ENCODE results near the gene STH.

STH gene

DNA sequence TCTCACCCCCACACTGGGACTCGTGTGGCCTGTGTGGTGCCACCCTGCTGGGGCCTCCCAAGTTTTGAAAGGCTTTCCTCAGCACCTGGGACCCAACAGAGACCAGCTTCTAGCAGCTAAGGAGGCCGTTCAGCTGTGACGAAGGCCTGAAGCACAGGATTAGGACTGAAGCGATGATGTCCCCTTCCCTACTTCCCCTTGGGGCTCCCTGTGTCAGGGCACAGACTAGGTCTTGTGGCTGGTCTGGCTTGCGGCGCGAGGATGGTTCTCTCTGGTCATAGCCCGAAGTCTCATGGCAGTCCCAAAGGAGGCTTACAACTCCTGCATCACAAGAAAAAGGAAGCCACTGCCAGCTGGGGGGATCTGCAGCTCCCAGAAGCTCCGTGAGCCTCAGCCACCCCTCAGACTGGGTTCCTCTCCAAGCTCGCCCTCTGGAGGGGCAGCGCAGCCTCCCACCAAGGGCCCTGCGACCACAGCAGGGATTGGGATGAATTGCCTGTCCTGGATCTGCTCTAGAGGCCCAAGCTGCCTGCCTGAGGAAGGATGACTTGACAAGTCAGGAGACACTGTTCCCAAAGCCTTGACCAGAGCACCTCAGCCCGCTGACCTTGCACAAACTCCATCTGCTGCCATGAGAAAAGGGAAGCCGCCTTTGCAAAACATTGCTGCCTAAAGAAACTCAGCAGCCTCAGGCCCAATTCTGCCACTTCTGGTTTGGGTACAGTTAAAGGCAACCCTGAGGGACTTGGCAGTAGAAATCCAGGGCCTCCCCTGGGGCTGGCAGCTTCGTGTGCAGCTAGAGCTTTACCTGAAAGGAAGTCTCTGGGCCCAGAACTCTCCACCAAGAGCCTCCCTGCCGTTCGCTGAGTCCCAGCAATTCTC is 27.4 kb downstream of the STH start:
- DNase-seq (ENCODE audit: low read depth in 1 of 2, low spot score in 1 of 2): no peak

DNA sequence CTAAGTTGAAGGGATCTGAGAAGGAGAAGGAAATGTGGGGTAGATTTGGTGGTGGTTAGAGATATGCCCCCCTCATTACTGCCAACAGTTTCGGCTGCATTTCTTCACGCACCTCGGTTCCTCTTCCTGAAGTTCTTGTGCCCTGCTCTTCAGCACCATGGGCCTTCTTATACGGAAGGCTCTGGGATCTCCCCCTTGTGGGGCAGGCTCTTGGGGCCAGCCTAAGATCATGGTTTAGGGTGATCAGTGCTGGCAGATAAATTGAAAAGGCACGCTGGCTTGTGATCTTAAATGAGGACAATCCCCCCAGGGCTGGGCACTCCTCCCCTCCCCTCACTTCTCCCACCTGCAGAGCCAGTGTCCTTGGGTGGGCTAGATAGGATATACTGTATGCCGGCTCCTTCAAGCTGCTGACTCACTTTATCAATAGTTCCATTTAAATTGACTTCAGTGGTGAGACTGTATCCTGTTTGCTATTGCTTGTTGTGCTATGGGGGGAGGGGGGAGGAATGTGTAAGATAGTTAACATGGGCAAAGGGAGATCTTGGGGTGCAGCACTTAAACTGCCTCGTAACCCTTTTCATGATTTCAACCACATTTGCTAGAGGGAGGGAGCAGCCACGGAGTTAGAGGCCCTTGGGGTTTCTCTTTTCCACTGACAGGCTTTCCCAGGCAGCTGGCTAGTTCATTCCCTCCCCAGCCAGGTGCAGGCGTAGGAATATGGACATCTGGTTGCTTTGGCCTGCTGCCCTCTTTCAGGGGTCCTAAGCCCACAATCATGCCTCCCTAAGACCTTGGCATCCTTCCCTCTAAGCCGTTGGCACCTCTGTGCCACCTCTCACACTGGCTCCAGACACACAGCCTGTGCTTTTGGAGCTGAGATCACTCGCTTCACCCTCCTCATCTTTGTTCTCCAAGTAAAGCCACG is 28.3 kb downstream of the STH start:
- no peak for DNase-seq (ENCODE audit: low read depth in 1 of 2, low spot score in 1 of 2)

DNA sequence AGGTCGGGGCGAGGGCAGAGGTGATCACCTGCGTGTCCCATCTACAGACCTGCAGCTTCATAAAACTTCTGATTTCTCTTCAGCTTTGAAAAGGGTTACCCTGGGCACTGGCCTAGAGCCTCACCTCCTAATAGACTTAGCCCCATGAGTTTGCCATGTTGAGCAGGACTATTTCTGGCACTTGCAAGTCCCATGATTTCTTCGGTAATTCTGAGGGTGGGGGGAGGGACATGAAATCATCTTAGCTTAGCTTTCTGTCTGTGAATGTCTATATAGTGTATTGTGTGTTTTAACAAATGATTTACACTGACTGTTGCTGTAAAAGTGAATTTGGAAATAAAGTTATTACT is 28.9 kb downstream of the STH start:
- DNase-seq (ENCODE audit: low read depth in 1 of 2, low spot score in 1 of 2): no peak

DNA sequence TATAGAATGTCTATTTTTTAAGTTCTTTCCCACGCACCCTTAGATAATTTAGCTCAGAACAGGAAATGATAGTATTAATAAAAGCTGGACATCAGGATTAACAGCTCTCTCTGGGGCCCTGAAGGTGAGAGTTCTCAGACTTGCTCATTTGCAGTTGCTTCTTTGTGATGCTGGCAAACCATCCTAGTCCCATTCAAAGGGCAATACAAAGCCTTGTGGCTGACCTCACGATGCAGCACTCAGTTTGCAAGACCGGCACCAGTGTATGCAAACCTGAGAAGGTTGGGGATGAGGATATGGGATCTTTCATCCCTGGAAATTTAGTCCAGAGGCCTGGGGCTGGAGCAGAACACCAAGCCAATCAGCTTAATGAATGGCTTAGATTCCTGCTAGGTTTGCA is 29.3 kb downstream of the STH start:
- DNase-seq (ENCODE audit: low read depth in 1 of 2, low spot score in 1 of 2): no peak

DNA sequence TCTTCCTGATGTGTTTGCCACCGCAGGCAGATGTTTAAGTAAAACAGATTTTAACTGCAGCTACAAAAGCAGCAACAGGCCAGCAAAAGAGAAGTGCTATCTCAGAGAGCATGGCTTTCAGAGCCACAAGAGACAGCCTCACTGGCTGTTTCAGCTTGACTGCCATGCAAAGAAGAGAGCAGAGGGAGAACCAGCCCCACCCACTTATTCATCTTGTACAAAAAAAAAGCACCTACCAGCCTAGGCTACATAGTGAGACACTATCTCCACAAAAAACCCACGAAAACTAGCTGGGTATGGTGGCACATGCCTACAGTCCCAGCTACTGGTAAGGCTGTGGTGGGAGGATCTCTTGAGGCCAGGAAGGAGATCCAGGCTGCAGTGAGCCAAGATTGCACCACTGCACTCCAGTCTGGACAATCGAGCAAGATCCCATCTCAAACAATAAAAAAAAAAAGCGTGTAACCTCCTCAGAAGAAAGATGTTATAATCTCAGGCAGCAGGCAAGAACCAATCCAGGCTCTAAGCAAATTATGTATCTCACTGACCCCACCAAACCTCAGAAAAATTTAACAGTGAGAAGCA is 30.0 kb downstream of the STH start:
- DNase-seq (ENCODE audit: low read depth in 1 of 2, low spot score in 1 of 2): no peak

DNA sequence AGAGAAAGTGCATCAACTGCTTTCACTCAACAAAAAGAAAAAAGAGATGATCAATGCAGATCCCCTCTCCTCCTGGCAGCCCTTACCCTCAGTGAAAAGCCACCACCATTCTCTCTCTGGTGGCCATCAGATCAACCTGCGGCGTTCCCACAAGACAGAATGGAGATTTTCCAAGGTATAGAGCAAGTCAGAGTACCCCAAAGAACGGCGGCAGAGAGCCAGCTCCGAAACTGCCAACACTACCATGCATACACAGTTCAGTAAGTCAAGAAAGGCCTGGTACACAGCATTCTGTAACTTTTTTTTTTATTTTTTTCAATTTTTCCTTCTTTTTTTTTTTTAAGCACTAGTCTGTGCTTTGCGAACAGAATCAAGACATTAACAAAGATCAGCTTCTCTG is 30.6 kb downstream of the STH start:
- no peak for DNase-seq (ENCODE audit: low read depth in 1 of 2, low spot score in 1 of 2)

DNA sequence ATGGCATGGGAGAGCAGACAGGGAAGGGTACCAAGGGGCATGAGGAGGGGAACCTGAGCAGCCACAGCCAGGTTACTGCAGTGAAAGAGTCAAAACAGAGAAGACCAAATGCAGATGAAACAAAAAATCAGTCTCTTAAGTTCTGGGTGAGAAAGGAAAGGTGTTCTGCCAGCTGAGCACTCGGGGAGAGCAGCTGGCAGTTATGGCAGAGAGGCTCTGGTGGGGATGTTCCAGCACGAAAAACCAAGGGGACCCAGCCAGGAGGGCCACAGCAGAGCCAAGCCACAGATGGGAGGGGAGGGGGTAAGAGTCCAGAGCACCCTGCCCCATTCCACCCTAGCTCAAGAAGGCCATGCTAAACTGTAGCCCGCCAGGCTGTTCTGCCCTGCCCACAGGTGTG is 31.7 kb downstream of the STH start:
- DNase-seq (ENCODE audit: low read depth in 1 of 2, low spot score in 1 of 2): no peak

DNA sequence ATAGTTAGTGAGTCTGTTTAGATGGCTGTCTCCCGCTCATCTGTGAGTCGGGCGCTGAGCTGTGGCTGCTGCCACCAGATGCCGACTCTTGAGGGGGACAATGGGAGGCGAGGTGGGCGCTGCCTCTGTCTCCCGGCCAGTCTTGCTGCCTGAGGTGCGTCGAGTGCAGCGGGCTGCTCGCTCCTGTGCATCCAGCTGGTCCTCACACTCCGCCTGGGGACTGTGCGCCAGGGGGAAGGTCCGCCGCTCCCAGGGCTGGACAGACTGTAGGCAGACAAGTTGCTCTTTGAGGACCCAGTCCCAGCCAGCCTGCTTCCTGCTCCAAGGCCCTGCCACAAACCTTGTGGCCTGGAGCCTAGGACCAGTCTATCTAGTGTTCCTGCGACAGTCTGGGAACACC is 32.4 kb downstream of the STH start:
- no peak for DNase-seq (ENCODE audit: low read depth in 1 of 2, low spot score in 1 of 2)

DNA sequence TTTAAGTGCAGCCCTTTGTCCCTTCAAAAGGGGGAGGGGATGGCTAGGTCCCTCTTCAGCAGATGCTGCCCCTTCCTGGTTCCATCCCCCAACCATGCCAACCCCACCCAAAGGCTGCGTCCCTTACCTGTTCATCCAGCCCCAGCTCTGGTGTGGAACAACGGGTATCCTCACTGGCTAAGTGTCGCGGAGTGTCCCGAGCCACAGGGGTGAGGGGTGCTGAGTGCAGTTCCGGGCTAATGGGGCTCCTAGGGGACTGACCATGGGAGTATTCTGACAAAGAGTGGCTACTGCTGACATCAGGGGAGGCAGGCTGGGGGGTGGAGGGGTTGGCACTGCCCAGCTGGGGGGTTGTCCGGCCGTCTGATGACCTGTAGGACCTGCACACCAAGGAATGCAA is 32.9 kb downstream of the STH start:
- no peak for DNase-seq (ENCODE audit: low read depth in 1 of 2, low spot score in 1 of 2)

DNA sequence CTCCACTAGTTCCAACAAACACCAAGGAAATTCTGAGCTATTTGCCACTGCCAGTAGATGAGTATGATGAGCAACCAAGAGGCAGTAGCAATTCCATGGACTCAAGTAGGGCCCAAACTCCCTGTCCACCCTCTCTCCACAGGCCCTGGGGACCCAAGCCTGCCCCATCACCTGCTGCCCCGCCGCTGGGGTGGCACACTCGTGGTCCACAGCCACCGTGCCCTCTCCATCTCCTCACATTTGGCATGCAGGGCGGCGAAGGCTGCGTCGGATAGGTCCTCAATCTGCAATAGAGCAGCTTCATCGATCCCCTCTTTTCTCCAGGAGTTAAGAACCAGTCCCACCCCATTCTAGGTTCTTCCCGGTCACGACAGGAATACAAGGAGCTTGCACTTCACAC is 33.9 kb downstream of the STH start:
- DNase-seq (ENCODE audit: low read depth in 1 of 2, low spot score in 1 of 2): no peak

DNA sequence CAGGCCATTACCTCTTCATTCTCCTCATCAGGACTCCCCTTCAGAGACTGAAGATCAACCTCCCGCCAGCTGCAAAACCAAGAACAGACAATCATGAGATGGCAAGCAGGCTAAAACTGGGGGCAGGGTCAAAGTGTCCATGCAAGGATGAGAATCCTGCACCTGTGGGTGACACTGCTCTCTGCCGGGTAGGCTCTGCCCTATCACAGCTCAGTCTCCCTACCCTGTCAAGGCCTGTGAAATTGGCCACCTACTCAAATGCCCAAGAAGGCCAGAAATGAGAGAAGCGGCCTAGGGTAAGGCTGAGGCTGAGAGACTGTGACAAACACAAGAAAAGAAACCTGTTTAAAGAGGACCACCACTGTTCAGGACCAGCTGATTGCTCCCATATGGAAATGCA is 34.3 kb downstream of the STH start:
- DNase-seq (ENCODE audit: low read depth in 1 of 2, low spot score in 1 of 2): no peak

DNA sequence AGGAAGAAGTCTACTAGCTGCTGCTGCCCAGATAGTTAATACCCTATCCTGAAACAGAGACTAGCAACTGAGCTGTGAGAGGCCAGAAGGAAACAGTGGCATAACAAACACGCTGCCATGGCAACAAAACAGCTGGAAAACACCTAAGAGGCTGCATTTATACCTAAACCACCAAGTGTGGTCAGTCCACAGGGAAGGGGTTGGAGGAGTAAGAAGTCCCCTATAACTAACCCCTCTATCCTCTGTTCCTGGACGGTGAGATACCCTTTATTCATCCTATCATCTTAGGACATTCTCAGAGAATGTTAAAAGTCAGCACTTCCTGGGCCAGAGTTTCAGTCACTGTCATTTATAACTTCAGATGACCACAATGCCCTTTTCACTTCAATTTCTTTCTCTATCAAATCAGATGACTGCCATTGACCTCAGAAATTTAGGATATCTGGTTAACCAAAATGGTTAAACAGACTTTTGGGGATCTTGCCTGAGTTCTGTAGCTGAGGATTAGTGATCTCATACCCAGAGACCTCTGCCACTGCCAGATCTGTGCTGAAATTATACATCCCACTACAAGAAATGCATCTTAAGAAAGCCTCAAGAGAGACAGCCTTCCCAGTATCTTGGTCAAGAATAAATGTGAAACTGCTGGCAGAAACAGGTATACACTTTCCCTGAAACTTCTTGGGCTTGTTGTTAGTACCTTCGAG is 36.2 kb downstream of the STH start:
- no peak for DNase-seq (ENCODE audit: low read depth in 1 of 2, low spot score in 1 of 2)

DNA sequence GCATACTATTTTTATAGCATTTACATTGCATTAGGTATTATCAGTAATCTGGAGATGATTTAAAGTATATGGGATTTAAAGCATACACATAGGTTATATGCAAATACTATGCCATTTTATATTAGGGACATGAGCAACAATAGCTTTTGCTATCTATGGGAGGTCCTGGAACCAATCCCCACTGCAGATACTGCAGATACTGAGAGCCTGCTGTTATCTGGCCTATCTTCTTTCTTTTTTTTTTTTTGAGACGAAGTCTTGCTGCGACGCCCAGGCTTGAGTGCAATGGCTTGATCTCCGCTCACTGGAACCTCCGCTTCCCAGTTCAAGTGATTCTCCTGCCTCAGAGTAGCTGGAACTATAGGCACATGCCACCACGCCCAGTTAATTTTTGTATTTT is 37.4 kb downstream of the STH start:
- no peak for DNase-seq (ENCODE audit: low read depth in 1 of 2, low spot score in 1 of 2)

DNA sequence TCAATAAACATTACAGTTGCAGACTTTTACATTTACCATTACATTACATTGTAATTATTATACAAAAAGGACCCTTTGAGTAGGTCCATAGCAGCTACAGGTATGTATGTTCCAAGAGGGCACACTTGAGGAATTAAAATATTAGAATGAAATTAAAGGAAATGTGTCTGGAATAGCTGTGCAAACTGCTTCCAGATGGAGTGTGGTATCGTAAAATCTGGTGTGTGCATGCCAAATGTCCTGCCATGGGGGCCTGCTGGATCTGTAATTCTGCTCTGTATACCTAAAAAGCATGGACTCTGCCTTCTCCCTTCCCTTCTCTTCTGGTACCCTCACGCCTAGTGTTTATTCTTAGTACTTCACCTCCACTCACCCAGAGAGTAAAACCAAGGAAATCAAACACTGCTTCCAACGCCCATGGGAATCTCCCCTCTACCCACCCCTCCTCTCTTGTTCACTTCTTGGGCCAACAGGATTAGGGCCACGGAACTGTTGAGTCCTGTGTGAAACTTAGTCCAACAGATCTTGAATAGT is 38.7 kb downstream of the STH start:
- DNase-seq (ENCODE audit: low read depth in 1 of 2, low spot score in 1 of 2): no peak

DNA sequence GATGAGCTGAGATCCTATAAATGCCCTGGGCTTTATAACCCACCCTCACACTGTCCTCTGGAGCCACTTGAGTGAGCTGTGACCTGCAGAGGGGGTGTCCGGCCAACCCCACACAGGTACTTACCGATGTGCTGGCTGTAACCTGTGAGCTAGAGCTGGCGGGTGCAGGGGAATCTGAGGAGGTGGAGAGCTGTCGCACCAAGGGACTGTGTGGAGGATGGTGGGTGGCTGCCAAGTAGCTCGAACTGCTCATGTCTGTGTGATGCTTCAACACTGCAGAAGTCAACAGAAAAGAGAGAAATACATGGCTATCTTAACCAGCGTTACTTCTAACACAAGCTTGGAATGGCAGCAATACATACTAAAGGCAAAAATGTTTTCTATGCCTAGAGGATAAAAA is 39.4 kb downstream of the STH start:
- no peak for DNase-seq (ENCODE audit: low read depth in 1 of 2, low spot score in 1 of 2)

DNA sequence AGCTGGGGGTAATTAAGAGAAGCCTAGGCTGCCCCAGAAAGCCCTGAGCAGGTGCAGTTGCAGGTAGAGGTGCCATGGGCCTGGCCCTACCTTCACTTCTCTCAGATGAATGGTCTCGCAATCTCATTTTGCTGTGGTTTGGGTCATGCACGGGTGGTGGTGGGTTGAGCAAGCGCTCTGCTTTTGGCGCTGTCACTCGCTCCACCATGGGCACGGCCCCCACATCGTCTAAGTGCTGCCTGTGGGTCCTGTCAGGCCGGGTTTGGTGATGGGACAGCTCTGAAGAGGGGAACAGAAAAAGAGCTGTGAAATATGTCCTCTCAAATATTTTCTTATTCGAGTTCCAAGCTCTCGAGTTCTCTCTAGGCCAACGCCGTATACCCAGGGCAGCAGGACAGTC is 39.9 kb downstream of the STH start:
- DNase-seq (ENCODE audit: low read depth in 1 of 2, low spot score in 1 of 2): no peak

DNA sequence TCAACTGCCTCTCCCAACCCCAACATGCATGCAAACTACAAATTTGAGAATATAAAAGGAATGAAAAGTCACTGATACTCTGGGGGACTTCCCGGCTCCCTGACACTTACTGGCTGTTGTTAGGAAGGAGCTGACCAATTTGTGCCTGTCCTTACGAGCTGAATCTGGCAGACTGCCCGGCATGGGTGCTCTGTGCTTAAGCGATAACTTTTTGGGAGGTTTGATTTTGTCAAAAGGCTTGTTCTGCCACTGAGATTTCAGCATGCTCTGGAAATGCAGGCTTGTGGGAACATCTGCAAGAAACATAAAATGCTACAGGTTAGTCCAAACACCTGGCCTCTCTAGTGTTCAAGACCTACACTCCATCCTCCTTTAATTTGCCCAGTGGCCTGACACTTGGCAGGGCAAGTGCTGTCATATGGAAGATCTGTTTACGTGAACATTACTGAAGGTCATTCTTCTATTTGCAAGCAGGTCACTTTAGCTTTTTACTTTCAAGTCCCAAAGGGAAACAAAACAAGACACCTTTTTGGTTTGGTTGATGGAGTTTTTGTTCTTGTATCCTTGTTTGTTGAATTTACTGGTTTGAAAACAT is 40.6 kb downstream of the STH start:
- DNase-seq (ENCODE audit: low read depth in 1 of 2, low spot score in 1 of 2): no peak

DNA sequence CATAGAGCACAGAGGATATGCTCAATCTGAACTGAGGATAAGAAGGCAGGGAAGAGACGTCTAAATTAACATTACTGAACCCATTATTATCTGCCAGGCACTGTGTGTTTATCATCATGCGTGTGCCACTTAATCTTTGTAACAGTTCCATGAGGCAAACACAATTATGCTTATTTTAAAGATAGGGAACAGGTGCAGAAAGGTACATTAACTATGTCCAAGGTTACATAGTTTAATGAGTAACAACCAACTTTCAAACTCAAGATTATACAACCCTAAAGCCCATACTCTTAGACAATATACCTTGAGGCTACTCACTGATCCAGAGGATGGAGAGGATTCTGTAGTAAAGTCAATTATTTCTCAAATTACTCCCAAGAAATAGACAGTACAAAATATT is 43.2 kb downstream of the STH start:
- no peak for DNase-seq (ENCODE audit: low read depth in 1 of 2, low spot score in 1 of 2)

DNA sequence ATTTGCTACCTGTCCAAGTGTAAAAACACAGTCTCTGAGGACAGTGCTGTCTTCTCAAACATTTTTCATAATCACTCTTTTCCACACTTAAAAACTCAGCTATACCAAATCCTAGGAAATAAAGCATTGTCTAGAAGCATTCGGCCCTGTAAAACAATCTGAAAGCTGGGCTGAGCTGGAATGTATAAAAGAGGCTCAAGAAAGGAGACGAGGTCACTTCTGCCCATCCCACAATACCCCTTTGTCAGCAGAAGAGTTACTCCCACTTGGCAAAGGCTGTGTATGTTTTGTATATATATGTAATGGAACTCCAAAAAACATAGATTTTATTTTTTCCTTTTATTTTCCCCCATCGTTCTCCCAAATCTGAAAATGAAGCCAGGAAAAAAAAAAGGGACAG is 43.9 kb downstream of the STH start:
- no peak for DNase-seq (ENCODE audit: low read depth in 1 of 2, low spot score in 1 of 2)

DNA sequence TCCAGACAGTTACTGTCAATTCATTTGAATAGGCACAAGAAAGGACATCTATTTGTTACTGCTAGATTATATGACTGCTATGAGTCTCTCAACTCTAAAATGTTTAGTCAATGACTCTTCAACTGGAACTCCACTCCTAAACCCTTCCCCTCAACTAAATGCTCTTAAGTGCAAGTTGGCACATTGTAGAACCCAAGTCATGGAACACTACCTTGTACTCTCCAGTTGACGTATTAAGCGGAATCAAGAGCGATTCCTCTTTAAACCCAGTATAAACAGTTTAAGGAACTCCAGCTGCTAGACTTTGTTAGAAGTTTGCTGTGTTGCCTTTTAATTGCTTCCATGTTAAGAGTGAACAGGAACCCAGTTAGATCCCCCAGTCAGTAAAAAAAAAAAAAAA is 44.6 kb downstream of the STH start:
- no peak for DNase-seq (ENCODE audit: low read depth in 1 of 2, low spot score in 1 of 2)
